OCI-LY3 (cell line): ENCODE measurements around the gene DLK1.

ENCODE experiments used
- CTCF ChIP-seq: fragments of 200-600, 300-600 bp; sonication (generic); IDR thresholded peaks from 2 replicates; pipeline ENCODE4 v1.5.1; 2014; ENCODE audit warnings: antibody characterized with exemption, low read length, low read depth
- EZH2phosphoT487 ChIP-seq: fragments of 200-600 bp; shearing (Covaris generic); IDR thresholded peaks from 2 replicates; pipeline ENCODE4 v1.6.1; 2018; ENCODE audit warnings: antibody characterized with exemption, mixed run types, low read depth

DNA sequence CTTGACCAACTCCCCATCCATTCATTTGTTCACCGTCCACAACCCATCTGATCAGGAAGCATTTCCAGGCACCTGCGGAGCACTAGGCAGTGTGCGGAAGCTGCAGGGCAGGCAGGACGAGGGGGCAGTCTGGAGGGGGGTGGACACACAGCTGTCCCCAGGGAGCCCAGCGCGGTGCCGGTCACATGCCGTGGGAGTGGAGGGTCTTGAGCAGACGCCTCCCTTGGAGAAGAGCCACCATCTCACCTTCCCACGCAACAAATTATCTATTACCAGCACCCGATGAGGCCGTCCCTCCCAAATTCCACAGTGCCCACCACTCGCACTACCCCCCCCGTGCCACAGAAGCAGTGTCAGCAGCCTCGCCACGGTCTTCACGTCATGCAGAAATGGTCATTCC lies 10.8 kb downstream of the DLK1 start:
- TF ChIP-seq CTCF (no peak), EZH2phosphoT487 (no peak)
